Stimulated activated CD8-positive, alpha-beta memory T cell treated with anti-CD3 and anti-CD28 coated beads, Interleukin-15, amount 100 ng/mL, for 48 hours (primary cell): ENCODE measurements around the gene WDR70.
"Not testable (repeated sequence)": the region's sequence is repeated elsewhere in the genome, so short reads cannot be mapped to it uniquely, and the experiment has no call there.

Experiments used
- DNase-seq, 2 donors: peaks; one replicate each; pipeline ENCODE4 v3.0.0-alpha.2; 2020; ENCODE audit warnings: low read depth in 2 of 2

Gene WDR70

DNA sequence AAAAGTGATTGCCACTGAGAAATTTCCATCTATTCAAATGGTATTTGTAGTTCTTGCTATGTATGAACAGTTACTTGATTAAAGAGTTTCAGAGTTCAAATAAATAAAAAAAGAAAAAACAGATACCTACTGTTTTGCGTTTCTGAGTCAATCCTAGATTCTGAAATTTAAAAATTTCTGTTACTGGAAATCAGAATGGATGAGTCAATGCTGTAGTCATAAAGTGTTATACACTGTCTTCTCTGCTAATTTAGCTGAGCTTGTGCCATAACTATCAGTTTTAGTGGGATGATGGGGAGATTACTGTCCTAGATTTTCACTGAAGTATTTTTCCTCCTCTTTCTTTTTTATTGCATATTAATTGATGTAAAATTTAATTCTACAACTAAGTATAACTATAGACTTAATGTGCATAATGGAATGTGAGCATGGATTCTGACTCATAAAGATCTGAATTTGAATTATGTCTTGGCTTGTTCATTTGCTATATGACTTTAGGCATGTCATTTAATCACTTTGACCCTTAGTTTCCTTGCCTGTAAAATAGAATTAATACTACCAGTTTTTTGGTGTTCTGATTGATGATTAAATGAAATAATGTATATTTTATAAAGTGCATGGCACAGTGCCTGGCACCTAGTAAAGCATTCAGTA is 75.4 kb downstream of the WDR70 start:
- DNase-seq: not testable (repeated sequence)

- DNase-seq: not testable (repeated sequence)
Measured at GRCh38 chr5:37463191-37464051, 84.3 kb downstream of the WDR70 start.

DNA sequence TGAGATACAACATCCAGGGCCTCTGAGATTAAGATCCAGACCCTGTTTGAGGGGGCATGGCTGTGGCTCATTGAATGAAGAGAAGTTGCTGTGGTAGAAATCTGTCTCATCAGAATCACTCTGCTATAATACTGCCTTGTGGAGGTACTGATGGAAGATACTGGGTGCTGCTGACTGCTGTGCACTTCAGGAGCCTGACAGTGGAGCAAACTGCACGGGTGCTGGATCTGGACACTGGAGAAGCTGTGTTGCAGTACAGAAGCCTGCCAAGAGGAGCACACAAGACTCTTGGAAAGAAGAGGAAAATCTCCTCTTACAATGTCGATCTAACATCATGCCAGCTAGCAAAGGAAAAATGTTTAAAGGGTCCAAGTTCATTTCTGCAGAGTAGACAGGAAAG is 85.5 kb downstream of the WDR70 start:
- DNase-seq: not testable (repeated sequence)

DNA sequence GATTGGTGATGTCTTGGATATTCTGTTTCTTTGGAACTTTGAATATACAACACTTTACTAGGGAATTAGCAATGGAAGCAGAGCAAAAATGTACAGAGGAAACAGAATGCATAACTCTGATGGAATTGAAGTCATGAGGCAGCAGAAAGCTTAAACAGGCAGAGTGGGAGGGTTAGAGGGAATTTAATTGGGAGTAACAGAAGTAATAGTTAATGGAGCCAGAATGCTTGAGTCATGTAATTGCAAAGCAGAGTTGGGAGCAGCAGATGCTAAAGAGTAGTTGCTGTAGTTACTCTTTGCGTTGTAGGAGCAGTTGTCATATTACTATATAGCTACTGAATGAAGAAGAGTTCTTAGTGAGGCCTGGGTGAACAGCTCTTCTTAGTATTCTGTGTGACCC is 90.3 kb downstream of the WDR70 start:
- not testable (repeated sequence) for DNase-seq

GRCh38 chr5:37471666-37472197 is 92.6 kb downstream of the WDR70 start:
- DNase-seq: no peak

DNA sequence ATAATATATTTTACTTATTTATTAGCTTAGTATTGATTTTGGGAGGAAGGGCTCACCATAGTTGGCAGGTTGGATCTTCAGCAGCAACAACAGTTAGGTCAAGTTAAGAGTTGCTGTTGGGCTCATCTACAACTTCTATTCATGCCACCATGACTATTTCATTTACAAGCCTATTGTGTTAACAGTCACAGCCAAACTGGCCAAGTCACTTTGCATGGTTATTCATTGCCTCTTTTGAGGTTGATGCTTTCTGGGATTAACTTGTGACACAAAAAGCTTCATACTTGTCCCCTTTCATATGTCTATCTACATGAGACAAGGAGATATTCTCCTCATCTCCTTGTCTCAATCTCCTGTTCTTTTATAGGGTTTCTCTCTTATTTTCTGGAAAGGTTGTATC is 98.3 kb downstream of the WDR70 start:
- DNase-seq: no peak

- DNase-seq: no peak
Measured at GRCh38 chr5:37478121-37478894, 99.2 kb downstream of the WDR70 start.

DNA sequence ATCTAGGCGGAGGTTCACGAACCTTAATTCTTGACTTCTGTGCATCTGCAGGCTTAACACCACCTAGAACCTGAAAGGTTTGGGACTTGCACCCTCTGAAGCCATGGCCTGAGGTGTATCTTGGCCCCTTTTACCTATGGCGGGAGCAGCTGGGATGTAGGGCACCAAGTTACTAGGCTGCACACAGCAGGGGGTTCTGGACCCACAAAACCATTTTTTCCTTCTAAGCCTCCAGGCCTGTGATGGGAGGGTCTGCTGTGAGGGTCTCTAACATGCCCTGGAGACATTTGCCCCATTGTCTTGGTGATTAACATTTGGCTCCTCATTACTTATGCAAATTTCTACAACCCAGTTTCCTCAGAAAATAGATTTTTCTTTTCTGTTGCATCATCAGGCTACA is 102.3 kb downstream of the WDR70 start:
- not testable (repeated sequence) for DNase-seq

DNA sequence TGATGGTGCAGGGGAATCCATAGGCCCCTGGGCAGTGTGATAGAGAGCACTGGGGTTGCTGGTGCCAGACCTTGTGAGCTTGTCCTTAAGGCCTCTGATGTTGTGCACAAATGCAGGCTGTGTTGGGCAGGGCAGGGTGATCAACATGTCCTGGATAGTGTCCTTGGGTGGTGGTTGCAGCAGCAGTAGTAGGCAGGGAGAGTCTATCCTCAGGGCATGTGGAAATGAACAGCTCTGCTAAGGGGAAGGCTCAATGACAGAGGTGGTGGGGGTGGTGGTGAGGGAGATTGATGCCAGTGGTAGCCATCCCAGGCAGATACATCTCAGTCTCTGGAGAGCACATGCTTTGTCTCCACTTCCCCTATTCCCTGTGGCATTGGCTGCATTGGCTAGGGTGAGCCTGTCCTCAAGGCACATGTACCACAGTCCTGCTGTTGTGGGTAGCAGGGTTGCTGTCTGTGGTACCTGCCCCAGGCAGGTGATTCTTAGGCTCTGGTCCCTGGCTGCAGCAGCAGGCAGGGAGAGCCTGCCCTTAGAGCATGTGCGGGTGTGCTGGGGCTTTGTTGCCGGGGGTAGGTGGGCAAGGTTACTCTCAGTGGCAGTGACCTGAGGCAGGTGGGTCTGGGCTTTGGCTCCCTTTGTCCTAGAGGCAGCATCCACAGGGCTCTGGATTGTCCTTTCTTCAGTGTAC is 111.1 kb downstream of the WDR70 start:
- no peak for DNase-seq

DNA sequence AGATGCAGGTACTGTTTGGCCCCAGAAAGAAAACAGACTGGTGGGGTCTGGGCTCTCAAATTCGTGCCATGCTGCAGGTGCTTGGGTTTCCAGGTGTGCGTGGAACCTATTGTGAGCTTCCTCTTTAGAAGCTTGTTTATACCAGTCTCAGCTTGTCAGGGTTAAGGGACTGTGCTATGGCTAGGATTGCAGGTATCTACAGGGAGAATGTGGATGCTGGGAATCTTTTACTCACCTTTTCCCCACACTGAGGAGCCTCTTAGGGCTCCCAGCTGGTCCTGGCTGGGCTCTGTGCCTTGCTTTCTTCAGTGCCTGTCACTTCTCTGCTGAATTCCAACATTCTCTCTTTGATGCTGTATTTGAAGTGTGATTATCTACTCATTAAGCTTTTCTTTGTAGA is 111.8 kb downstream of the WDR70 start:
- no peak for DNase-seq

GRCh38 chr5:37492778-37493555 is 113.8 kb downstream of the WDR70 start:
- DNase-seq: no peak

GRCh38 chr5:37494756-37495155 is 115.6 kb downstream of the WDR70 start:
- no peak for DNase-seq

GRCh38 chr5:37495210-37495609 is 116.1 kb downstream of the WDR70 start:
- no peak for DNase-seq

- no peak for DNase-seq
Measured at GRCh38 chr5:37495668-37496347, 116.7 kb downstream of the WDR70 start.

- DNase-seq: no peak
Measured at GRCh38 chr5:37496902-37497445, 117.9 kb downstream of the WDR70 start.

DNA sequence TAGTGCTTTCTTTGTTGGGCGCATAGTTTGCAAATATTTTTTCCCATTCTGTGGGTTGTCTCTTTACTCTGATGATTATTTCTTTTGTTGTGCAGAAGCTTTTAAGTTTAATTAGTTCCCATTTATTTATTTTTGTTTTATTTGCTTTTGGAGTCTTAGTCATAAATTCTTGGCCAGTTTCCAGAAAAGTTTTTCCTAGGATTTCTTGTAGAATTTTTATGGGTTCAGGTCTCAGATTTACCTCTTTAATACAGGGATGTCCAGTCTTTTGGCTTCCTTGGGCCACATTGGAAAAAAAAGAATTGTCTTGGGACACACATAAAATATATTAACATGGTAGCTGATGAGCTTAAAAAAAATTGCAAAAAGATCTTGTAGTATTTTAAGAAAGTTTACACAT is 122.0 kb downstream of the WDR70 start:
- DNase-seq: no peak

DNA sequence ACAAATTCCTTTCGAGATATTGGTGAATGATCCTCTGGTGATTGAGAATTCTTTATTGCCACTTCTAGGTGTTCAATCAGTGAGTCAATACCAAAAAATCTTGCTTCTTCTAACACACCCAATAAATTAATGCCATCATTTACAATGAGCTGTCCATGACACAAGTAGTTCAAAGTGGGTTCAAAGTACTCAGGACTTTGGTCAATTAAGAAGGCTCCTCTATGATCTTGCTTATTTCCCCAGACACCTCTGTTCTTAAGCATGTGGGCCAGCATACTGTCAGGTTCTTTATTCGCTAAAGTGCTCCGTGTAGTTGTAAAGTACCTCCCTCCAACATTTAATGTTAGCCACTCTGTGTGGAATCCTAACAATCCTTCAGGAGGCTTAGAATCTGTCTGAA is 127.1 kb downstream of the WDR70 start:
- DNase-seq: no peak

- DNase-seq: no peak
Measured at GRCh38 chr5:37506722-37507121, 127.6 kb downstream of the WDR70 start.

DNA sequence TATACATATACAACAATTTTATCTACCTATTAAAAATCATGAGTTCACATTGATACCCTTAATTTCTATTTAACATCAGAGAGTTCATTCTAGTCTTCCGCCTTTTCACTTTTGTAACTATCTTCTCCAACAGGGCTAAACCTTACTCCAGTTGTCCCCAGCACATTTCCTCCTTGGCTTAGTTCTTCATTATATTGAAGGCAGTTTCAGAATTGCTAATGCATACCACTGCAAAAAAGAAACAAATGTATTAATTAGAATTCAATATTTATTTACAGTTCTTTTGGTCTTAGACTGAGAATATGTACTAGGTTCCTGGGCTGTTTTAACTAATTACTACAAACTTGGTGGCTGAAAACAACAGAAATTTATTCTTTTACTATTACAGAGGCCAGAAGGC is 132.5 kb downstream of the WDR70 start:
- no peak for DNase-seq

GRCh38 chr5:37514946-37515345 is 135.8 kb downstream of the WDR70 start:
- DNase-seq: no peak
